Activated gamma-delta T cell treated with anti-CD3 and anti-CD28 coated beads, Interleukin-2, amount 50 U/mL, for 16 hours (primary cell): Measurements from ENCODE around the gene TMEM171.

ENCODE experiments used
- DNase-seq: peaks from one replicate; pipeline ENCODE4 v3.0.0-alpha.2; 2020; ENCODE audit warnings: low read depth

Gene TMEM171

DNA sequence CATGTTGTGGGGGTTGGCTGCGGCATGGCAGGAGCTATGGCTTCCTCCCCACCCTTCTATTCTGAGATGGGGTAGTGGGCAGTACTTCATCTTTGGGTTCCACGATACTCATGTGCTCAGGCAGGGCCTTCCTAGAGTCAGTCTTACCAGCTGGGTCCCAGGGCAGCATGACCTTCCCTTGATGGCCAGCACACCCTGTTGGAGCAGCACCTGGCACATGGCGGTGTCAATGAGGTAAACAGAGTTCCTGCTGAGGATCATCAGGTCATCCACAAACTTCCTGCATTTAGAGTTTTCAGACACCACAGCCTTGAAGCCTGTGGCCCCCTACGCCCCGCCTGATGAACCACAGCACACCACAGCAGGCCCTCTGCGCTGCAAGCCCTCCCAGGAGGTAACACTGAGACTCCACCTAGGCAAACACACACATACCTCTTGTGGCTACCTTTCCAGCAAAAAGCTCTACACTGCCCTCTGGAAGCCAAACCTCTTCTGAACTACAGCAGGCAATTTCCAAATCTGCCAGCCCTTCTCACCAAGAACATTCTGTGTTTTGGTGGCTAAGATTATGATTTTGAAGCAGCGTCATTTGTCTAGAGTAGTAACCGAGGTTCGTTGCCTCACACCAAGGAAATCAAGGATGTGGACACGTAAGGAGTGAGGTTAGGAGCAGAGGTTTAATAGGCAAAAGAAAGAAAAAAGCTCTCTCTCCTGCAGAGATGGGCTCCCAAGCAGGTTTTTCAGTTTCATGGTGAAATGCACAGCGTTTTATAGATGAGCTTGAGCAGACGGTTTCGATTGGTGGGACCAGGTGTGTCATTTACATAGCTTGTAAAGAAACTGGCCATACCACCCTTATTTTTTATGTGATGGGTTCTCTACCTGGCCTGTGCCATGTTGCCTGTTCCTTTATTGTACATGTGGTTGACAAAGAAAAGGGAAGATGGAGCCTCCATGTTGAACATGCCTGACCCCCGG, 32.3 kb downstream of the TMEM171 start:
- no peak for DNase-seq

DNA sequence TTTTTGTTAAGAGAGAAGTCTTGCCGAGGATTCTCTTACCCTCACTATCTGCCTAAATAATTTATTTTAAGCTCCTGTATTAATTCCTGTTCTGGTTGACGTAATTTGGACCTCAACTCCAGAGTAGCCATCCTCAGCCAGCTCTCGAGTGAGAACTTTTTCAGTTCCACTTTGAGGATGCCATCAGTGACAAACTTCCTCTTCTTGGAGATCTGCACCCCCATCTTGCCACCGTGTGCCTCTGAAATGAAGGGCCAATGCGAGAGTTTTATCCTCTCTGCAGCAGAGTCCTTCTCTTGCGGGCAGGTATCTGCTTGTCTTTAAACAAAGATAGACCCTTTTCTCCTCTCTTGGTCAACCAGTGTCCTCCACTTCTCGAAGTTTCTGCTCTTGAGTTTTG, 33.1 kb downstream of the TMEM171 start:
- no peak for DNase-seq

DNA sequence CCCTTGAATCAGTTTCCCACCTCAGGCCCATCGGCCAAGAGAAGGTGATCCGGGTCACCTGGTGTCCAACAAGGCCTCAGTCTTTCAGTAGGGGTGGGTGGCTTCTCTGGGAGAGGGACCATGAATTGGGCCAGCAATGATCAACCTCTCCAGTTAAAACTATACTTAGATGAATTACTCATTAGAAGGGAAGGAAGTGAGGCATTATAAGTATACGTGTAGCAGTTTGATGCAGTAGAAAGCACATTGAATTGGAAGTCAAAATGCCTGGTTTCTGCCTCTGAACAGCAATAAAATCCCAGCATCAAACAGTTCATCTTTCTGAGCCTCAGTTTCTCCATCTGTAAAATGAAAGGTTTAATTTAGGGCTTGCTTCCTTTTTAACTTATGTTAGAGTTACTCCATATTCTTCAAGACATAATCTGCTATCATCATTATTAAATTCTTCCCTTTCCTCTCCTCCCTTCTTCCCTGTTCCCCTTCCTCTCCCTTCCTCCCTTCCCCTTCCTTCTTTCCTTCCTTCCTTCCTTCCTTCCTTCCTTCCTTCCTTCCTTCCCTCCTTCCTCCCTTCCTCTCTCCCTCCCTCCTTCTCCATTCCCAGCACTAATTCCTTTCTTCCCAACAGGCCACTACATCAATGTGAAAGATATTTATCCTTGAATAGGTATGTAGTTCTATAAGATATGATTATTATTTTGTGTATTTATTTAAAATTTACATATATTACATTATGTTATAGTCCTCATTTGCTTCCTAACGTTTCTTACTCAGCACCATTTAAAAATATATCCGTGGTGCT, 34.0 kb downstream of the TMEM171 start:
- DNase-seq: no peak

DNA sequence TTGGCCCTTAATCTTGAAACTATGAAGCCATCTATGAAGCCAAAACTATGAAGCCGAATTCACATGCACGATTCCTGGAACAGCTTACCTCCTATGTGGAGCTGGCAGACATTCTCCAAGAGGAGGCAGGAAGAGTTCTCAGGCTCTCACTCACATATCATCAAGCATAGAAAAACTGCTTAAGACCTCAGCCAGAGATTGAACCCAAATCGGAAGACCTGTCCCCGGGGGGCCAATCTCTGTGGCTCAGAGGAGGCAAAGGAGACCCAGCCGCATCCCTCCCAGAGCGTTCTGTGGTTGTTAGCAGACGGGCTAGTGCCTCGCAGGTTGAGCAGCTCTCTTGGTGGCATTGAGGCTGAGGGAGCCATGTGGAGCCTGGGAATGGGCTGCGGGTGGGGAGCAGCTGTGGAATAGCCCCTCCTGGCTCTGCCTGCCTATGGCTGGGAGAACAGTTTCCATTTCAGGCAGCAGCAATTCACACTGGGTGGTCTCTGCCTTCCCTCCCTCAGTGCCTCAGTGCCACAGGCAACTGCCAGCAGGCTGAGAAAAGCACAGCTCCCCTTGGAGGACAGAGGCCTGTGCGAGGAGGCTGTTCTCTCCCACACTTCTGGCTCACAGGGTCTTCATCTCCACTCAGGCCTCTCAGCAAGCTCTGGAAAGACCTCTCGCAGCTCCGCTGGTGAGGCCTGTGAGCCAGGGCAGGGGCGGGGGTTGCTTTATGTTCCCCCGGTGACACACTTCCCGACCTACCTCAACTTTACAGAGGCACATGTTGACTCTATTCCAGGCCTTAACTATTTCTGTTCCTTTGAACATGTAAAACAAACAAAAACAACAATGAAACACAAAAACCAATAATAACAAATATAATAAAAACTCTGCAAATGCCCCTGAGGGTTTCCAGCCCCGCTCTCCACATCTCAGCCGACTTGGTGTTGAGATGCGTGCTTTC, 35.2 kb downstream of the TMEM171 start:
- no peak for DNase-seq

DNA sequence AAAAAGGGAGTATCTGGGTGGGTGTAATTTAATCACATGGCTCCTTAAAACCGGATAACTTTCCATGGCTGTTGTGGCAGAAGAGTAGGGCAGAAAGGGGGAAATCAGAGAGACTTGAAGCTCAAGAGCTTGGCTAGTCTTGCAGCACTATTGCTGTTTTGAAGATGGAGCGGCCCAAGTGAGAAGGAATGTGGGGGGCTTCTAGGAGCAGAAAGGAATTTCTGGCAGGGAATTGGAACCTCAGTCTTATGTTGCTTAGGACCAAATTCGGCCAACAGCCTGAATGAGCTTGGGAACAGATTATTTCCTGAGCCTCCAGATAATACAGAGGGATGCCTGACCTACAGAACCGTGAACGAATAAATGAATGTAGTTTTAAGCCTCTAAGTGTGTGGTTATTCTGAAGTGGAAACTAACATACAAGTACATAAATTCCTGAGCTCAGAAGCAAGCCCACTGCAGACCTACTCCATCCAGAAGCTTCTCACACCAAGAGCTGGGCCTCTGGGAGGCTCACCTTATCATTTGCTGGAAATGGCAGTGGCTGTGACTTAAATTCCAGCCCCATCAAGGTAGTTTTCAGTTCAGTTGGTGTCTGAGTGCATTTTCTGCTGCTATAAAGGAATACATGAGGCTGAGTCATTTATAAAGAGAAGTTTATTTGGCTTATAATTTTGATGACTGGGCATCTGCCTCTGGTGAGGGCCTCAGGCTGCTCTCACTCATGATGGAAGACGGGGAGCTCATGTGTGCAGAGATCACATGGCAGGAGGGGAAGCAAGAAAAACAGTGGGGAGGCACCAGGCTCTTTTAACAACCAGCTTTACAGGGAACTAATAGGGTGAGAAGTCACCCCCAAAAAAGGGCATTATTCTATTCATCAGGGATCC, 37.3 kb downstream of the TMEM171 start:
- no peak for DNase-seq

DNA sequence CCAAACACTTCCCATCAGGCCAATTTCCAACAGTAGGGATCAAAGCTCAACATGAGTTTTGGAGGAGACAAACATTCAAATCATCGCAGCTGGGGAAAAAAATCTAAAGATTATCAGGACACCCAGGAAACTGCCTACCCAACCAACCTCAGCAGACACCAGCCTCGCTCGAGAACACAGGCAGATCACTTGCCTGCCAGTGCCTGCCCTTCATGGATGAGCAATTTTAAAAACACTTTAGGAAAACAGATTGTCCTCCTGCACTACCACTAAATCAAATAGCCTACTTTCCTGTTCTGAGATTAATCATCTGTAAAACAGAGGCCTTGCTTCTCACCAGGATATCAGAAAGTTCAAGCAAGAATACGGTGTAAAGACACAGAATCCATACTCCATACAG, 37.9 kb downstream of the TMEM171 start:
- no peak for DNase-seq

DNA sequence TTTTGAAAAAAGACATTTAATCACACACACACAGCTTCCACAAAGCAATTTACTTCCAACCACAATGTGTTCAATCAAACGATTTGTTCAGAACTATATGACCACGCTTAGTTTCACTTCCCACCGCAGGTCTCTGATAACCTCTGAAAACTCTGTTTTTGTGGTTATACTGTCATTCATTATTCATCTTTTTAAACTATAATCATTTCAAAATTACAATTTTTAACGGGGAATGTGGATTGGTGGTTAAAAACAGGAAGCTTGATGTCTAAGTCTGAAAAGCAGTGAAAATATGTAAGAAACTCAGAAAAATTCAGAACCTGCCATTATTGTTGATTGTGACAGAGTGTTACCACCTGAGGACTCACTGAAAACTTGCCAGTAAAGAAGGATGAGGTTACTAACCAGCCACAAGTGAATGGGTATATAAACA, 39.9 kb downstream of the TMEM171 start:
- no peak for DNase-seq

DNA sequence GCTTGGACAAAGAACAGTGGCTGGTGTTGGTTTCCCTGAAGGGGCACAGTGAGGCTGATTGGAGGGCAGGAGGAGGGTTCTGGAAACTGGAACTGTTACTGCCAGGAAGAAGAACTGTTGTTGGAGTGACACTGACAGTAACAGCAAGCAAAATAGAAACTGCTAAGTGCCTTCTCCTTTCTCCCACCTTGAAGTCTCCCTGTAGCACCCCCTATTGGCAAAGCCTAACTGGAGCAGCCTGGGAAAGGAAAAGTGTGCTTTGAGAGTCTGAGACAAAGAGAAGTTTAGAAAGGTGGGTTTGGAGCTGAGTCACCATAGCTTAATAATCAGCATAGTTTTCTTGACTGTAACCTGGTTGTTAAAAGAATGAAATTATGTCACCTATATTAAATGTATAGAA, 50.1 kb downstream of the TMEM171 start:
- DNase-seq: no peak

DNA sequence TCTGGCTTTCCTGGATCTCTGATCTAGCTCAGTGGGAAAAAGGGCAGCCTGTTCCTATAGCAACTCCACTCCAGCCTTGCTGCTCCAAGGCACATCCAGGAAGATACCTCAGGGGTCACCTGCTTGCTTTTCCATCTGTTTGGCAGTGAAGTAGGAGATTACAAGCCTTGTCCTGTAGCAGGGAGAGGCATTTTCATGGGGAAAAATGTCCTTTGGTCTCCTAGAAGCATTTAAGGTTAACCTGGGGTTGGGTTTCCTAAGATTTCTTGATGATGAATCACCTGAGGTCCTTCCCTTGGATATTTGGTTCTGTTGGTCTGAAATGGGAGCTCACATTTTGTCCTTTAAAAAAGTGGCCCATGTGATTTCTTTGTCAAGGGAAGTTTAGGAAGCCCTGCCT, 51.1 kb downstream of the TMEM171 start:
- no peak for DNase-seq

DNA sequence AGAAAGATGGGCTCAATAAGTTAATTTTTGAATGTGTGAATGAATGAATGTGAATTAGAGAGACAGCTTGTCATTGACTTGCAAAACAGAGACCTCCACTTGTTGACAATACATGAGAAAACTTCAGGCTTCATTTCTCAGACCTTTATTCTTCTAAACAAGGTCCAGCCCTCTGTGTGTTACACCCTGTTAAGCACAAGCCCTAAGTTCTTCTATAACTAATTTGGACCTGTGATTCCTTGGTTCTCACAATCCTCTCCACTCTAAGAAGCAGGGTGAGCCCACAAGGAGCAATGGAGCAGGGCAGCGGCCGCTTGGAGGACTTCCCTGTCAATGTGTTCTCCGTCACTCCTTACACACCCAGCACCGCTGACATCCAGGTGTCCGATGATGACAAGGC, 52.6 kb downstream of the TMEM171 start, which contains the start of gene TMEM174:
TSS of gene TMEM174 (plus strand) at position 243 of the 400 bp plus-strand sequence. CDS start at position 294, 51 bp downstream.
- no peak for DNase-seq

DNA sequence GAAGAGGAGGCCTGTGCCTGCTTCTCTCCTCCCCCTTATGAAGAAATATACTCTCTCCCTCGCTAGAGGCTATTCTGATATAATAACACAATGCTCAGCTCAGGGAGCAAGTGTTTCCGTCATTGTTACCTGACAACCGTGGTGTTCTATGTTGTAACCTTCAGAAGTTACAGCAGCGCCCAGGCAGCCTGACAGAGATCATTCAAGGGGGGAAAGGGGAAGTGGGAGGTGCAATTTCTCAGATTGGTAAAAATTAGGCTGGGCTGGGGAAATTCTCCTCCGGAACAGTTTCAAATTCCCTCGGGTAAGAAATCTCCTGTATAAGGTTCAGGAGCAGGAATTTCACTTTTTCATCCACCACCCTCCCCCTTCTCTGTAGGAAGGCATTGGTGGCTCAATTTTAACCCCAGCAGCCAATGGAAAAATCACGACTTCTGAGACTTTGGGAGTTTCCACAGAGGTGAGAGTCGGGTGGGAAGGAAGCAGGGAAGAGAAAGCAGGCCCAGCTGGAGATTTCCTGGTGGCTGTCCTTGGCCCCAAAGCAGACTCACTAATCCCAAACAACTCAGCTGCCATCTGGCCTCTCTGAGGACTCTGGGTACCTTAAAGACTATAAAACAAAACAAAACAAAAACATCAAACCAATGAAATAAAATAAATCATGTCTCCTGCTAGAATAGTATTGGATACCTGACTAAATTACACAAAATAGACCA, 53.9 kb downstream of the TMEM171 start:
- DNase-seq: no peak

DNA sequence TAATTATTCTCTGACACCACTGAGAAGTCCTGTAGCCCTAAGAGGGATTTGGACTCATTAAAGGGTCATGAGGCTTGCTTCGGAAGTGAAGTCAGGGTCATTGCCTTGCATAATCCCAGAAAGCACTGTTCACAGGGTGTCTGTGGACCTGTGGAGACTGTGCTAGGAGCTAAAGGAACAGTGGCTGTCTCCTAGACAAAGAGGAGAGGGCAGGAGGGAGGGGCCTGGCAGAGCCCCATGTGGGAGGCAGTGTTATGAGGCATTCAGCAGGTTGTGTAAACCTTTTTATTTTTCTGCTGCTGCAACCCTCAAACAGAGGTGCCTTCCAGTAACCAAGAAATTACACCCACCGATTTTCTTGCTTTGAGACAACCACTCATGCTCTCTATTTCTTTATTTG, 55.9 kb downstream of the TMEM171 start:
- no peak for DNase-seq

DNA sequence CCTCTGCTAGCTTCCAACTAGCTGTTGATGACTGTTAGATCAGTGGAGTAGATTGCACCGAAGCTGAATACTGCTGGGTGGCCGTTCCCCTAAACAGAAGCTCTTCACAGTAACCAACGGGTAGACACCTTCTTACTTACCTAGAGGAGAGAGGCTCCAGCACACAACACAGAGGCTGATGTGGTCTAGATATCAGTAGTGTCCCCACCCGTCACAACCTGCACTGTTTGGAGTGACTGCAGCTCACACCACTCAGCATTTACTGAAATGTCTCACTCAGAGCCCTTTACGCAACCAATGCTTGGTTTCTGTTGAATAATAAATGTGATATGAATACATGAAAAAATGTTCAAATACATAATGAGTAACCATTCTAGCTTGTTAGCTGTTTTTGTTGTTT, 57.9 kb downstream of the TMEM171 start:
- DNase-seq: no peak

DNA sequence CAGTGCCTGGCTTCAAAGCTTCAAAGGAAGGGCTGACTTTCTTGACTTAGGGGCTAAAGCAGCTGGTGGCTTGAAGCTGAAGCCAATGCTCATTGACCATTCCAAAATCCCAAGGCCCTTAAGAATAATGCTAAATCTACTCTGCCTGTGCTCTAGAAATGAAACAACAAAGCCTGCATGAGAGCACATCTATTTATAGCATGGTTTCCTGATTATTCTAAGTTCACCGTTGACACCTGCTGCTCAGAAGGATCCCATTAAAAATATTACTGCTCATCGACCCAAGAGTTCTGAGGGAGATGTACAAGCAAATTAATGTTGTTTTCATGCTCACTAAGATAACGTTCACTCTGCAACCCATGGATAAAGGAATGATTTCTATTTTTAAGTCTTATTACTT, 59.4 kb downstream of the TMEM171 start:
- no peak for DNase-seq

DNA sequence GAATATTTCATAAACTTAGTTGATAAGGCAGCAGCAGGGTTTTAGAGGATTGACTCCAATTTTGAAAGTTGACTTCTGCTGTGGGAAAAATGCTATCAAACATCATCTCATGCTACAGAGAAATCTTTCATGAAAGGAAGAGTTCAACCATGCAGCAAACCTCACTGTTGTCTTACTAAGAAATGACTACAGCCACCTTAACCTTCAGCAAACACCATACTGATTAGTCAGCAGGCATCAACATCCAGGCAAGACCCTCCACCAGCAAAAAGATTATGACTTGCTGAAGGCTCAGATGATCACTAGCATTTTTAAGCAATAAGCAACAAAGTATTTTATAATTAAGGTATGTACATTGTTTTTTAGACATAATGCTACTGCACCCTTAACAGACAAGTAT, 60.2 kb downstream of the TMEM171 start:
- DNase-seq: no peak
